Measurements from ENCODE around the gene CFP.

CFP gene

GRCh38 chrX:47583240-47583861 lies 46.4 kb downstream of the CFP start:
- DNase-seq (ENCODE audit: low read depth): no peak
- H3K4me3 ChIP-seq (replicated peaks; ENCODE audit: low read depth, low read length): peak overlapping the region; percentile 77
- TF ChIP-seq CTCF (IDR thresholded peaks at IDR 0.05; ENCODE audit: low read length, missing control alignments): no peak

- DNase-seq (ENCODE audit: low read depth): peak; percentile 95
- no peak for TF ChIP-seq CTCF (IDR thresholded peaks at IDR 0.05; ENCODE audit: low read length, missing control alignments)
- peak within 1 kb of the TSS; percentile 77 for H3K4me3 ChIP-seq (replicated peaks; ENCODE audit: low read depth, low read length)
These were observed 47.7 kb downstream of the CFP start, which contains the start of gene TIMP1 for GRCh38 chrX:47581731-47582647. Gene TIMP1, plus strand, starts transcription at chrX:47582436. Its CDS starts 980 bp downstream, at chrX:47583416.

GRCh38 chrX:47579537-47579936 lies 50.2 kb downstream of the CFP start:
- DNase-seq (ENCODE audit: low read depth): peak; percentile 83
- TF ChIP-seq CTCF (IDR thresholded peaks at IDR 0.05; ENCODE audit: low read length, missing control alignments): no peak
- no peak overlapping the region for H3K4me3 ChIP-seq (replicated peaks; ENCODE audit: low read depth, low read length)

- no peak for DNase-seq (ENCODE audit: low read depth)
- no peak overlapping the region for H3K4me3 ChIP-seq (replicated peaks; ENCODE audit: low read depth, low read length)
- no peak for TF ChIP-seq CTCF (IDR thresholded peaks at IDR 0.05; ENCODE audit: low read length, missing control alignments)
These were observed 51.0 kb downstream of the CFP start for GRCh38 chrX:47578692-47579091.

GRCh38 chrX:47577901-47578300 lies 51.8 kb downstream of the CFP start:
- DNase-seq (ENCODE audit: low read depth): no peak
- no peak overlapping the region for H3K4me3 ChIP-seq (replicated peaks; ENCODE audit: low read depth, low read length)
- TF ChIP-seq CTCF (IDR thresholded peaks at IDR 0.05; ENCODE audit: low read length, missing control alignments): no peak

GRCh38 chrX:47577424-47577823 lies 52.3 kb downstream of the CFP start:
- no peak overlapping the region for H3K4me3 ChIP-seq (replicated peaks; ENCODE audit: low read depth, low read length)
- no peak for TF ChIP-seq CTCF (IDR thresholded peaks at IDR 0.05; ENCODE audit: low read length, missing control alignments)
- peak; percentile 42 for DNase-seq (ENCODE audit: low read depth)
